H1 (cell line): Measurements from ENCODE around the gene NECTIN3. TPM values are rescaled to one million over a fixed set of nuclear protein-coding genes. Genes with fewer than 3 reads are reported as not detected.

Experiments
- CTCF ChIA-PET: fragments of 300-600 bp; sonication (Branson Sonifier 250); formaldehyde crosslinking; loops from one replicate; lab custom pipeline; 2021; ENCODE audit not compliant: partially characterized antibody; lab: Charles Lee
- POLR2A ChIA-PET: fragments of 300-600 bp; sonication (Branson Sonifier 250); formaldehyde crosslinking; loops from one replicate; lab custom pipeline; 2021; ENCODE audit warnings: inconsistent platforms; ENCODE audit not compliant: partially characterized antibody; lab: Charles Lee
- DNase-seq, 2 experiments: peaks; one replicate each; pipeline versions ENCODE4 v3.0.0 to v3.0.0-alpha.2; 2010 to 2022; ENCODE audit warnings: low spot score in 2 of 2, low read depth in 1 of 2, mixed read lengths in 1 of 2
- FAIRE-seq: peaks from 2 replicates; lab custom pipeline; 2011; peaks lifted over from hg19 to GRCh38; lab: Jason Lieb, UNC
- H2AFZ ChIP-seq: 2 replicates; pipeline ENCODE4 v1.8.1; 2012; ENCODE audit warnings: low read length, inconsistent platforms
- H2AK5ac ChIP-seq: 2 replicates; pipeline ENCODE4 v1.6.1; 2013; ENCODE audit warnings: low read depth, low read length
- H2BK120ac ChIP-seq: replicated peaks from 2 replicates; pipeline ENCODE3; 2013; ENCODE audit warnings: low read depth, low read length, inconsistent platforms
- H2BK12ac ChIP-seq: 2 replicates; pipeline ENCODE4 v1.6.1; 2013; ENCODE audit warnings: low read depth, low read length
- H2BK15ac ChIP-seq: 2 replicates; pipeline ENCODE4 v1.6.1; 2013; ENCODE audit warnings: low read length
- H2BK20ac ChIP-seq: 2 replicates; pipeline ENCODE4 v1.6.1; 2013; ENCODE audit warnings: low read length
- H2BK5ac ChIP-seq: 2 replicates; pipeline ENCODE4 v1.6.1; 2013; ENCODE audit warnings: low read depth, low read length
- H3K14ac ChIP-seq: 2 replicates; pipeline ENCODE4 v1.6.1; 2013; ENCODE audit warnings: inconsistent platforms; ENCODE audit not compliant: insufficient read length
- H3K18ac ChIP-seq: 2 replicates; pipeline ENCODE4 v1.6.1; 2013; ENCODE audit warnings: low read length; ENCODE audit errors: extremely low read depth
- H3K23ac ChIP-seq: 2 replicates; pipeline ENCODE4 v1.6.1; 2013; ENCODE audit warnings: inconsistent platforms; ENCODE audit not compliant: insufficient read length
- H3K23me2 ChIP-seq: 2 replicates; pipeline ENCODE4 v1.6.1; 2013; ENCODE audit warnings: low read depth, low read length
- H3K27ac ChIP-seq: 2 replicates; pipeline ENCODE4 v1.6.1; 2011; ENCODE audit warnings: low read depth, low read length, inconsistent platforms
- H3K27me3 ChIP-seq, 4 experiments: replicated peaks in 1 of 4; 1 replicate in 1 of 4; 2 replicates in 3 of 4; pipeline versions ENCODE4 v1.6.1 to v1.8.1; 2011 to 2013; ENCODE audit warnings: low read length in 3 of 4, mild to moderate bottlenecking in 3 of 4, inconsistent platforms in 2 of 4, mixed read lengths in 2 of 4, moderate library complexity in 1 of 4; ENCODE audit not compliant: control insufficient read depth in 3 of 4, insufficient read depth in 3 of 4; ENCODE audit errors: extremely low read depth in 1 of 4
- H3K36me3 ChIP-seq, 4 experiments: 2 replicates each; pipeline versions ENCODE4 v1.6.1 to v1.8.1; 2011 to 2013; ENCODE audit warnings: mild to moderate bottlenecking in 4 of 4, low read length in 3 of 4, moderate library complexity in 2 of 4, control low read depth in 1 of 4, inconsistent platforms in 1 of 4; ENCODE audit not compliant: insufficient read depth in 4 of 4, control insufficient read depth in 2 of 4
- H3K4ac ChIP-seq: replicated peaks from 2 replicates; pipeline ENCODE3; 2013; ENCODE audit warnings: low read length, low read depth, mixed read lengths, inconsistent platforms; ENCODE audit not compliant: insufficient read length
- H3K4me1 ChIP-seq, 4 experiments: replicated peaks in 1 of 4; 1 replicate in 1 of 4; 2 replicates in 3 of 4; pipeline versions ENCODE4 v1.6.1 to v1.8.1; 2011 to 2013; ENCODE audit warnings: low read length in 3 of 4, inconsistent platforms in 2 of 4, mixed read lengths in 1 of 4; ENCODE audit not compliant: insufficient read depth in 4 of 4, control insufficient read depth in 3 of 4
- H3K4me2 ChIP-seq, 2 experiments: 2 replicates each; pipeline versions ENCODE4 v1.6.1 to v1.8.1; 2011 to 2013; ENCODE audit warnings: low read depth in 2 of 2, low read length in 2 of 2, control low read depth in 1 of 2, inconsistent platforms in 1 of 2, mild to moderate bottlenecking in 1 of 2; ENCODE audit not compliant: insufficient read depth in 1 of 2
- H3K4me3 ChIP-seq, 4 experiments: fragments of 200-600, 300-600 bp in 1 of 4; sonication (generic), shearing (Covaris generic), sonication (Bioruptor Twin) in 1 of 4; 2 replicates each; pipeline versions ENCODE4 v1.5.1 to v1.8.1; 2011 to 2016; ENCODE audit warnings: low read length in 4 of 4, low read depth in 3 of 4, control low read depth in 2 of 4, inconsistent platforms in 2 of 4, mild to moderate bottlenecking in 2 of 4, mixed read lengths in 1 of 4, moderate library complexity in 1 of 4; ENCODE audit not compliant: insufficient read depth in 2 of 4; ENCODE audit errors: extremely low read depth in 1 of 4
- H3K56ac ChIP-seq: replicated peaks from 2 replicates; pipeline ENCODE3; 2013; ENCODE audit warnings: low read depth, mild to moderate bottlenecking, mixed read lengths, low read length, inconsistent platforms; ENCODE audit not compliant: insufficient read length
- H3K79me1 ChIP-seq: 2 replicates; pipeline ENCODE4 v1.6.1; 2013; ENCODE audit warnings: low read depth, low read length, control low read depth
- H3K79me2 ChIP-seq, 2 experiments: 2 replicates each; pipeline versions ENCODE4 v1.6.1 to v1.8.1; 2012 to 2013; ENCODE audit warnings: low read length in 2 of 2, mild to moderate bottlenecking in 2 of 2, inconsistent platforms in 1 of 2; ENCODE audit not compliant: insufficient read depth in 2 of 2, control insufficient read depth in 1 of 2
- H3K9ac ChIP-seq, 4 experiments: replicated peaks in 1 of 4; 1 replicate in 1 of 4; 2 replicates in 3 of 4; pipeline versions ENCODE4 v1.6.1 to v1.8.1; 2011 to 2013; ENCODE audit warnings: low read depth in 3 of 4, low read length in 3 of 4, control low read depth in 2 of 4, mild to moderate bottlenecking in 2 of 4, moderate library complexity in 2 of 4, inconsistent platforms in 1 of 4; ENCODE audit errors: extremely low read depth in 1 of 4
- H3K9me3 ChIP-seq, 2 experiments: 2 replicates each; pipeline versions ENCODE4 v1.6.1 to v1.8.1; 2012 to 2013; ENCODE audit warnings: mild to moderate bottlenecking in 2 of 2, moderate library complexity in 2 of 2, control low read depth in 1 of 2, inconsistent platforms in 1 of 2, low read depth in 1 of 2, low read length in 1 of 2, mixed read lengths in 1 of 2; ENCODE audit not compliant: insufficient read depth in 2 of 2
- H4K20me1 ChIP-seq, 2 experiments: replicated peaks in 1 of 2; 2 replicates each; pipeline versions ENCODE3 to v1.8.1; 2011 to 2013; ENCODE audit warnings: inconsistent platforms in 2 of 2, low read length in 2 of 2, mild to moderate bottlenecking in 1 of 2; ENCODE audit not compliant: insufficient read depth in 2 of 2, control insufficient read depth in 1 of 2
- H4K5ac ChIP-seq: 2 replicates; pipeline ENCODE4 v1.6.1; 2013; ENCODE audit warnings: low read length, low read depth, mixed read lengths, inconsistent platforms; ENCODE audit not compliant: insufficient read length
- H4K8ac ChIP-seq: 2 replicates; pipeline ENCODE4 v1.8.0; 2013; ENCODE audit warnings: mild to moderate bottlenecking, moderate library complexity, low read length, inconsistent platforms; ENCODE audit not compliant: insufficient read depth; ENCODE audit errors: extremely low read depth
- H4K91ac ChIP-seq: replicated peaks from 2 replicates; pipeline ENCODE3; 2013; ENCODE audit warnings: low read length, mixed read lengths, inconsistent platforms; ENCODE audit not compliant: insufficient read length
- JUN ChIP-seq: IDR thresholded peaks from 2 replicates; pipeline ENCODE4 v1.6.1; 2011; ENCODE audit warnings: low read depth, mild to moderate bottlenecking, improper control_type of control experiment, low read length
- WGBS, 2 experiments: shearing (Covaris generic) in 1 of 2; methylation state at CpG; one replicate each; pipeline versions ENCODE4 v1.1.6 to v1.1.7; 2013 to 2015; ENCODE audit warnings: low lambda C conversion rate in 2 of 2, mixed read lengths in 2 of 2, inconsistent platforms in 1 of 2, low coverage in 1 of 2, missing lambda C conversion rate in 1 of 2; ENCODE audit not compliant: insufficient replicate concordance in 2 of 2, insufficient coverage in 1 of 2, insufficient read length in 1 of 2; ENCODE audit errors: extremely low coverage in 1 of 2, missing lambda C conversion rate in 1 of 2; 5-methylcytosine and 5-hydroxymethylcytosine counted together
- polyA plus RNA-seq, 7 experiments: library from polyadenylated mRNA; depleted of rRNA in 3 of 7; stranded (reverse) in 5 of 7; unstranded in 2 of 7; fragments of >200 nt in 5 of 7; fragments of 200-250 nt in 2 of 7; gene quantifications; 1 replicate in 5 of 7; 2 replicates in 1 of 7; 4 replicates in 1 of 7; pipeline versions ENCODE4 v1.2.1 to v1.2.3, GENCODE V29; 2011 to 2013; ENCODE audit warnings: missing spikeins in 2 of 7, mixed read lengths in 2 of 7
- total RNA-seq: library from RNA; stranded (reverse); fragmentation: NEBNext Ultra II Directional; extraction: Animal tissue kit (Norgen Biotek cat#: 25700); gene quantifications from 2 replicates; pipeline ENCODE4 v1.2.1, GENCODE V29; 2021

The NECTIN3 gene
- total and polyA plus RNA-seq, 2 of the 8 experiments (the other 6 are each of a cell fraction or from before 2014, with no cell fraction given): 13.6 to 50.6 TPM

DNA sequence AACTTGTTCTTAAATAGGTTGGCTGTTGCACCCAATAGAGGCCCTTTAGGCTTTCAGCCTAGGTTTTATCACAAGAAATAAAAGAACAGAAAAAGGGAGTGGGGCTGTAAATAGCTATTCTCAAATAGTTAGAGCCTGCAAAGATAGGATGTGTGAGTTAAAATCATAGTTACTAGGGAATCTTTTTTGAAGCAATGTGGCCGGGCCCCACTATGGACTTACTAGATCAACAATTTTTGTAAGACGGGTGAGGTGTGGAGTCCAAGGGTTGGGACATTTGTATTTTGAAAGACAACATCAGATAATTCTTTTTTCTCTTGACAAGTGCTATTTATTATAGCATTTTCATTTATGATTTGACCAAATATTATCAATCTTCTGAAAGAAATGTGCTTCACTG is 5.8 kb downstream of the NECTIN3 start:
- H3K27me3 ChIP-seq: no peaks in the 10 kb centered on the region
- POLR2A ChIA-PET: no interaction called here
- TF ChIP-seq JUN: no peak

More for the DNA sequence above, 5.8 kb downstream of the NECTIN3 start:
- Histone ChIP-seq H2BK5ac (no peak overlapping the region), H4K8ac (no peak overlapping the region), H3K79me1 (no peaks in the 10 kb centered on the region), H2BK12ac (no peak overlapping the region), H4K91ac (no peak overlapping the region), H3K4me1 (peaks cover 0 to 18% (median 8%) of the 10 kb centered on the region in 4 experiments; a peak in 5 of 7 replicates), H3K23ac (no peak overlapping the region), H3K4ac (no peak overlapping the region), H3K27ac (no peak overlapping the region), H2AK5ac (no peak overlapping the region), H3K14ac (no peak overlapping the region), H3K23me2 (peaks cover 8% of the 10 kb centered on the region), H4K5ac (no peak overlapping the region), H3K4me2 (0 out of 4 replicates have a peak overlapping the region, but pooled peaks of 1 of the 2 experiments have one; percentile 2), H2BK15ac (no peak overlapping the region), H2AFZ (no peak overlapping the region), H3K9ac (no peak overlapping the region), H3K56ac (no peak overlapping the region), H3K4me3 (no peak overlapping the region), H2BK20ac (no peak overlapping the region), H3K79me2 (peaks cover 31 to 100% of the 10 kb centered on the region in 2 experiments), H3K18ac (no peak overlapping the region), H4K20me1 (peaks cover 5 to 6% of the 10 kb centered on the region in 2 experiments), H3K36me3 (no peaks in the 10 kb centered on the region), H3K9me3 (no peaks in the 10 kb centered on the region), H2BK120ac (no peak overlapping the region)
- CTCF ChIA-PET: interaction anchor here (0.6 kb wide), 1 partner anchor 436 kb away, joined by 3 read pairs; no protein-coding TSS in a partner anchor
- WGBS, 2 experiments: 91% methylated on average over 2 of the region's 2 CpGs; no CpG with 5 or more reads in 1 of the 2 experiments
- FAIRE-seq (no peak), DNase-seq (no peak)
